GM21526 (cell line): ENCODE results near the gene ASCC1.

ENCODE experiments used
- ATAC-seq: cut with Tn5 transposase; IDR thresholded peaks from one replicate; pipeline ENCODE4 v1.9.1; 2021; ENCODE audit warnings: moderate library complexity; ENCODE audit not compliant: unreplicated experiment, low FRiP score

The ASCC1 gene

GRCh38 chr10:72105710-72106109 lies 110.4 kb downstream of the ASCC1 start:
- ATAC-seq: no peak

- no peak for ATAC-seq
Measured at GRCh38 chr10:72105098-72105475, 111.0 kb downstream of the ASCC1 start.

- no peak for ATAC-seq
Measured at GRCh38 chr10:72104472-72105097, 111.5 kb downstream of the ASCC1 start.

GRCh38 chr10:72099600-72099921 lies 116.5 kb downstream of the ASCC1 start:
- ATAC-seq: no peak

- no peak for ATAC-seq
Measured at GRCh38 chr10:72098836-72099599, 117.1 kb downstream of the ASCC1 start.

- no peak for ATAC-seq
Measured at GRCh38 chr10:72098301-72098835, 117.7 kb downstream of the ASCC1 start.

GRCh38 chr10:72097448-72098300 lies 118.4 kb downstream of the ASCC1 start:
- ATAC-seq: no peak

- ATAC-seq: no peak
Measured at GRCh38 chr10:72096115-72097000, 119.7 kb downstream of the ASCC1 start.

GRCh38 chr10:72095195-72095594 lies 120.9 kb downstream of the ASCC1 start:
- ATAC-seq: no peak

GRCh38 chr10:72094574-72094973 lies 121.5 kb downstream of the ASCC1 start:
- no peak for ATAC-seq

GRCh38 chr10:72093450-72093849 lies 122.6 kb downstream of the ASCC1 start:
- no peak for ATAC-seq

- no peak for ATAC-seq
Measured at GRCh38 chr10:72092987-72093386, 123.1 kb downstream of the ASCC1 start.

GRCh38 chr10:72092171-72092924 lies 123.7 kb downstream of the ASCC1 start:
- ATAC-seq: no peak

- no peak for ATAC-seq
Measured at GRCh38 chr10:72090326-72090725, 125.8 kb downstream of the ASCC1 start.

GRCh38 chr10:72089618-72090017 lies 126.5 kb downstream of the ASCC1 start:
- no peak for ATAC-seq

- no peak for ATAC-seq
Measured at GRCh38 chr10:72088889-72089575, 127.0 kb downstream of the ASCC1 start.

GRCh38 chr10:72087969-72088888 lies 127.8 kb downstream of the ASCC1 start, which contains the start of gene SPOCK2:
Gene SPOCK2 (minus strand): TSS chr10:72088551. CDS start chr10:72088328, 223 bp downstream.
- ATAC-seq: no peak
